Fibroblast of lung (primary cell): Measurements from ENCODE around the gene SLC7A14.

Experiments
- CTCF ChIP-seq, 2 donors: IDR thresholded peaks in 1 of 2; conservative IDR thresholded peaks in 1 of 2; 1 replicate in 1 of 2; 2 replicates in 1 of 2; pipeline ENCODE4 v1.5.1; 2011 to 2012; ENCODE audit warnings: low read length in 2 of 2, control low read depth in 1 of 2, inconsistent platforms in 1 of 2, low read depth in 1 of 2, mild to moderate bottlenecking in 1 of 2
- EZH2 ChIP-seq: IDR thresholded peaks from 2 replicates; pipeline ENCODE4 v1.5.1; 2012; ENCODE audit warnings: low read length, control low read depth, mild to moderate bottlenecking; ENCODE audit errors: missing control alignments

GRCh38 chr3:170437696-170438407, 148.0 kb downstream of the SLC7A14 start:
- no peak for TF ChIP-seq CTCF (conservative IDR thresholded peaks at IDR 0.05 in 1 of 2, IDR thresholded peaks at IDR 0.05 in 1 of 2; ENCODE audit: low read depth in 1 of 2, low read length in 2 of 2)
- TF ChIP-seq EZH2: no peak
